HEK293 (cell line): ENCODE results near the gene CDK11B.
A peak's percentile ranks its signal among the peaks of the same experiment; 100 is the strongest.

Experiments
- CTCF ChIA-PET: fragments of 350-600 bp; formaldehyde crosslinking; extraction: SDS; loops from one replicate; lab custom pipeline; 2021; ENCODE audit warnings: antibody characterized with exemption; lab: Yijun Ruan, JAX
- POLR2A ChIA-PET: fragments of 300-600 bp; formaldehyde crosslinking; extraction: SDS; loops from one replicate; lab custom pipeline; 2020; ENCODE audit warnings: antibody characterized with exemption, inconsistent platforms; lab: Yijun Ruan, JAX
- H3K27ac ChIP-seq: fragments of 200-500 bp; sonication (Bioruptor generic); 2 replicates; pipeline ENCODE4 v1.5.1; 2014; ENCODE audit warnings: low read depth, low read length, control low read depth, inconsistent platforms; ENCODE audit errors: extremely low read depth
- H3K36me3 ChIP-seq, 2 experiments: fragments of 200-500 bp in 1 of 2; sonication (Bioruptor generic) in 1 of 2; 1 replicate in 1 of 2; 2 replicates in 1 of 2; pipeline ENCODE4 v1.5.1; 2014 to 2017; ENCODE audit warnings: inconsistent platforms in 2 of 2, low read length in 2 of 2; ENCODE audit not compliant: control insufficient read depth in 2 of 2, insufficient read depth in 1 of 2
- H3K4me1 ChIP-seq: fragments of 200-500 bp; sonication (Bioruptor generic); 2 replicates; pipeline ENCODE4 v1.5.1; 2014; ENCODE audit warnings: mild to moderate bottlenecking, low read length, inconsistent platforms; ENCODE audit not compliant: control insufficient read depth, insufficient read depth
- H3K4me3 ChIP-seq: 2 replicates; pipeline ENCODE4 v1.5.1; 2011; ENCODE audit warnings: low read depth, mild to moderate bottlenecking, control low read depth, low read length, moderate library complexity
- H3K9me3 ChIP-seq: fragments of 200-500 bp; sonication (Bioruptor generic); 2 replicates; pipeline ENCODE4 v1.5.1; 2014; ENCODE audit warnings: low read depth, low read length, inconsistent platforms; ENCODE audit not compliant: control insufficient read depth, insufficient read depth
- BCL11A ChIP-seq: fragments of 450-650 bp; formaldehyde crosslinking; IDR thresholded peaks from 2 replicates; pipeline ENCODE4 v1.5.1; 2016; ENCODE audit warnings: low read depth, missing biosample characterization, missing genetic modification characterization
- BCL6B ChIP-seq: fragments of 450-650 bp; formaldehyde crosslinking; IDR thresholded peaks from 2 replicates; pipeline ENCODE4 v1.5.1; 2017; ENCODE audit warnings: missing biosample characterization, missing genetic modification characterization
- GLIS2 ChIP-seq: fragments of 450-650 bp; formaldehyde crosslinking; IDR thresholded peaks from 2 replicates; pipeline ENCODE4 v1.5.1; 2016; ENCODE audit warnings: missing biosample characterization, missing genetic modification characterization
- HIC1 ChIP-seq: fragments of 450-650 bp; formaldehyde crosslinking; IDR thresholded peaks from 2 replicates; pipeline ENCODE4 v1.5.1; 2016; ENCODE audit warnings: missing biosample characterization, missing genetic modification characterization
- KLF1 ChIP-seq: fragments of 450-650 bp; formaldehyde crosslinking; IDR thresholded peaks from 2 replicates; pipeline ENCODE4 v1.5.1; 2016; ENCODE audit warnings: missing biosample characterization, missing genetic modification characterization
- KLF8 ChIP-seq: fragments of 450-650 bp; formaldehyde crosslinking; IDR thresholded peaks from 2 replicates; pipeline ENCODE4 v1.5.1; 2016; ENCODE audit warnings: missing biosample characterization, missing genetic modification characterization
- SCRT1 ChIP-seq: fragments of 450-650 bp; formaldehyde crosslinking; IDR thresholded peaks from 2 replicates; pipeline ENCODE4 v1.5.1; 2016; ENCODE audit warnings: missing biosample characterization, missing genetic modification characterization, borderline replicate concordance
- SCRT2 ChIP-seq: fragments of 450-650 bp; formaldehyde crosslinking; IDR thresholded peaks from 2 replicates; pipeline ENCODE4 v1.5.1; 2016; ENCODE audit warnings: missing biosample characterization, missing genetic modification characterization
- ZBTB1 ChIP-seq: fragments of 450-650 bp; formaldehyde crosslinking; IDR thresholded peaks from 2 replicates; pipeline ENCODE4 v1.5.1; 2016; ENCODE audit warnings: missing biosample characterization, missing genetic modification characterization
- ZNF114 ChIP-seq: fragments of 450-650 bp; formaldehyde crosslinking; IDR thresholded peaks from 2 replicates; pipeline ENCODE4 v1.5.0; 2017; ENCODE audit warnings: missing biosample characterization, missing genetic modification characterization
- ZNF26 ChIP-seq: fragments of 450-650 bp; formaldehyde crosslinking; IDR thresholded peaks from 2 replicates; pipeline ENCODE4 v1.5.1; 2016; ENCODE audit warnings: missing biosample characterization, missing genetic modification characterization
- ZNF449 ChIP-seq: fragments of 450-650 bp; formaldehyde crosslinking; IDR thresholded peaks from 2 replicates; pipeline ENCODE4 v1.5.1; 2017; ENCODE audit warnings: missing biosample characterization, mild to moderate bottlenecking, missing genetic modification characterization, moderate library complexity
- ZNF473 ChIP-seq: fragments of 450-650 bp; formaldehyde crosslinking; IDR thresholded peaks from 2 replicates; pipeline ENCODE4 v1.5.1; 2017; ENCODE audit warnings: missing biosample characterization, missing genetic modification characterization
- ZNF488 ChIP-seq: fragments of 450-650 bp; formaldehyde crosslinking; IDR thresholded peaks from 2 replicates; pipeline ENCODE4 v1.5.1; 2016; ENCODE audit warnings: missing biosample characterization, missing genetic modification characterization
- ZNF544 ChIP-seq: fragments of 450-650 bp; formaldehyde crosslinking; IDR thresholded peaks from 2 replicates; pipeline ENCODE4 v1.5.0; 2017; ENCODE audit warnings: missing biosample characterization, missing genetic modification characterization
- ZNF571 ChIP-seq: fragments of 450-650 bp; formaldehyde crosslinking; IDR thresholded peaks from 2 replicates; pipeline ENCODE4 v1.5.0; 2017; ENCODE audit warnings: missing biosample characterization, missing genetic modification characterization
- ZNF610 ChIP-seq: fragments of 450-650 bp; formaldehyde crosslinking; IDR thresholded peaks from 2 replicates; pipeline ENCODE4 v1.5.1; 2016; ENCODE audit warnings: missing biosample characterization, missing genetic modification characterization, borderline replicate concordance
- ZNF791 ChIP-seq: fragments of 450-650 bp; formaldehyde crosslinking; IDR thresholded peaks from 2 replicates; pipeline ENCODE4 v1.5.1; 2016; ENCODE audit warnings: missing biosample characterization, missing genetic modification characterization

CDK11B gene

GRCh38 chr1:1627829-1628753 lies 30.7 kb downstream of the CDK11B start (continued):
- TF ChIP-seq KLF8 (tag by site-specific recombination) = peak; percentile 74; the same call in 1 of the 2 replicates
- TF ChIP-seq BCL11A (tag by site-specific recombination) = peak; percentile 44; the same call in 1 of the 2 replicates
- no peak for TF ChIP-seq ZNF114
- TF ChIP-seq SCRT2 (tag by site-specific recombination) = 0 out of 2 replicates have a peak, but pooled peaks have one; percentile 26
- 0 out of 2 replicates have a peak, but pooled peaks have one; percentile 13 for TF ChIP-seq GLIS2 (tag by site-specific recombination)
- TF ChIP-seq, all 188 proteins: peak for 6

- CTCF ChIA-PET = no interaction called here
- Histone ChIP-seq H3K36me3 (peaks cover 0 to 35% of the 10 kb centered on the region in 2 experiments; a peak in 1 of 3 replicates), H3K4me1 (no peaks in the 10 kb centered on the region), H3K27ac (no peak overlapping the region), H3K9me3 (no peaks in the 10 kb centered on the region), H3K4me3 (no peak overlapping the region)
- POLR2A ChIA-PET = interaction anchor here (1.4 kb wide), 1 partner anchor 24 kb away, joined by 3 read pairs; no protein-coding TSS in a partner anchor
- TF ChIP-seq BCL6B = no peak
- TF ChIP-seq ZNF544 (tag by site-specific recombination) = no peak
- peak; percentile 81 for TF ChIP-seq ZNF449 (tag by site-specific recombination)
- TF ChIP-seq KLF1 (tag by site-specific recombination) = peak; percentile 88
- no peak for TF ChIP-seq ZNF610 (tag by site-specific recombination)
- no peak for TF ChIP-seq ZNF571 (tag by site-specific recombination)
- TF ChIP-seq ZNF791 = no peak
- TF ChIP-seq ZBTB1 = no peak
- TF ChIP-seq ZNF488 = no peak
Measured at GRCh38 chr1:1627261-1627828, 31.5 kb downstream of the CDK11B start.

GRCh38 chr1:1626207-1627141 lies 32.3 kb downstream of the CDK11B start:
- ChIA-PET POLR2A (no interaction called here), CTCF (no interaction called here)
- Histone ChIP-seq H3K9me3 (no peaks in the 10 kb centered on the region), H3K36me3 (peaks cover 0 to 35% of the 10 kb centered on the region in 2 experiments; a peak in 1 of 3 replicates), H3K27ac (no peak overlapping the region), H3K4me1 (no peaks in the 10 kb centered on the region), H3K4me3 (no peak overlapping the region)
- TF ChIP-seq BCL11A (tag by site-specific recombination) (0 out of 2 replicates have a peak, but pooled peaks have one; percentile 26), SCRT2 (tag by site-specific recombination) (peak; percentile 48; the same call in 1 of the 2 replicates), HIC1 (tag by site-specific recombination) (0 out of 2 replicates have a peak, but pooled peaks have one; percentile 31), ZNF26 (tag by site-specific recombination) (no peak), ZNF473 (tag by site-specific recombination) (no peak), SCRT1 (tag by site-specific recombination) (peak; percentile 77)
